Activated naive CD8-positive, alpha-beta T cell (primary cell): ENCODE measurements around the gene LCN10.
A peak's percentile ranks its signal among the peaks of the same experiment; 100 is the strongest.
"Not testable (repeated sequence)": the region's sequence is repeated elsewhere in the genome, so short reads cannot be mapped to it uniquely, and the experiment has no call there.

ENCODE experiments used
- H3K27ac Mint-ChIP-seq: one replicate; pipeline ENCODE4 v1.8.0; 2021; ENCODE audit warnings: mixed read lengths
- H3K27me3 Mint-ChIP-seq: one replicate; pipeline ENCODE4 v1.8.0; 2021; ENCODE audit warnings: mixed read lengths
- H3K36me3 Mint-ChIP-seq: one replicate; pipeline ENCODE4 v1.8.0; 2021; ENCODE audit warnings: mixed read lengths
- H3K4me1 Mint-ChIP-seq: one replicate; pipeline ENCODE4 v1.8.0; 2021; ENCODE audit warnings: low read depth, mixed read lengths
- H3K4me3 Mint-ChIP-seq: one replicate; pipeline ENCODE4 v1.8.0; 2021; ENCODE audit warnings: mild to moderate bottlenecking, mixed read lengths
- H3K9me3 Mint-ChIP-seq: one replicate; pipeline ENCODE4 v1.8.0; 2021; ENCODE audit warnings: low read depth, mixed read lengths

The LCN10 gene

GRCh38 chr9:136742591-136743391 is at the start of gene LCN10:
Gene LCN10 (minus strand): TSS chr9:136742940. CDS start chr9:136742903, 37 bp downstream.
- Mint-ChIP-seq H3K4me3 (peak within 1 kb of the TSS; percentile 81), H3K9me3 (no peaks in the 10 kb centered on the region), H3K27ac (no peak within 1 kb of the TSS)

GRCh38 chr9:136791516-136792276 is 49.0 kb upstream of the LCN10 start:
- Mint-ChIP-seq H3K27ac (peak overlapping the region; percentile 86), H3K27me3 (peaks cover 2% of the 10 kb centered on the region), H3K9me3 (no peaks in the 10 kb centered on the region), H3K36me3 (no peaks in the 10 kb centered on the region), H3K4me3 (peak overlapping the region; percentile 84), H3K4me1 (peaks cover 26% of the 10 kb centered on the region)

More at GRCh38 chr9:136742591-136743391, at the start of gene LCN10:
- H3K4me1 Mint-ChIP-seq, result peaks cover 8% of the 10 kb centered on the region
- no peaks in the 10 kb centered on the region for H3K27me3 Mint-ChIP-seq
- H3K36me3 Mint-ChIP-seq, result no peaks in the 10 kb centered on the region

DNA sequence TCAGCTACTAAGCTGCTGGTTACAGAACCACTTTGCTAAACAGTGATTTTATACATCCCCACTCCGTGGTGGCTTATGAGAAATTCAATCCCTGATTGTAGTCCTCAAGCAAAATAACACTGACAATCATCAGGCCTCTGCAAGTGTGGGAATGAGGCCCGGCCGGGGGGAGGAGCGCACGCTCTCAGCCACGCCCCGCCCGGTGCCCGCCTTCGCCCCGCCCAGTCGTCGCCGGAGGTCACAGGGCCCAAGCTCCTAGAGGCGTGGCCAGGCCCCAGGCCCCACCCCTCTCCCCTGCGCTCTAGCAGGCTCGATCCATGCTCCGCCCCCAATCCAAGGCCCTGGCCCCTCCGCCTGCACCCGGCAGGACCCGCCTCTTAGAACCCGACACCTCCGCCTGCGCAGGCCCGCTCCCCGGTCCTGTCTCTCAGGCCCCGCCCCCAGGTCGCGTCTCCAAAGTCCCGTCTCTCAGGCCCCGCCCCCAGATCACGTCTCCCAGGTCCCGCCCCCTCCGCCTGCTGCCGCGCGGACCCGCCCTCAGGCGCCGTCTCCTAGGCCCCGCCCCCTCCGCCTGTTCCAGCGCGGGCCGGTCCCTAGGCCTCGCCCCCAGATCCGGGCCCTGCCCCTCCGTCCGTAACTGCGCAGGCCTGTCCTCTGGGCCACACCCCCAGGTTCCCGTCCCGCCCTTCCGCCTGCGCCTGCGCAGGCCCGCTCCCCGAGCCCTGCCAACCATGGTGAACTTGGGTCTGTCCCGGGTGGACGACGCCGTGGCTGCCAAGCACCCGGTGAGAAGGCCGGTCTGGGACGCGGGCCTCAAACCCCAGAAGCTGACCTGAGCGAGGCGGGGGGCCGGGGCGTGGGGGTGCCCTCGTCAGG is 48.1 kb upstream of the LCN10 start, which contains the start of gene TMEM141:
TSS of gene TMEM141 (plus strand) at position 705 of the 876 bp plus-strand sequence. CDS start at position 732, 27 bp downstream.
- peaks cover 18% of the 10 kb centered on the region for H3K4me1 Mint-ChIP-seq
- no peaks in the 10 kb centered on the region for H3K36me3 Mint-ChIP-seq
- H3K27ac Mint-ChIP-seq, result peak within 1 kb of the TSS; percentile 86
- no peaks in the 10 kb centered on the region for H3K9me3 Mint-ChIP-seq
- H3K4me3 Mint-ChIP-seq, result peak within 1 kb of the TSS; percentile 84
- H3K27me3 Mint-ChIP-seq, result peaks cover 2% of the 10 kb centered on the region

DNA sequence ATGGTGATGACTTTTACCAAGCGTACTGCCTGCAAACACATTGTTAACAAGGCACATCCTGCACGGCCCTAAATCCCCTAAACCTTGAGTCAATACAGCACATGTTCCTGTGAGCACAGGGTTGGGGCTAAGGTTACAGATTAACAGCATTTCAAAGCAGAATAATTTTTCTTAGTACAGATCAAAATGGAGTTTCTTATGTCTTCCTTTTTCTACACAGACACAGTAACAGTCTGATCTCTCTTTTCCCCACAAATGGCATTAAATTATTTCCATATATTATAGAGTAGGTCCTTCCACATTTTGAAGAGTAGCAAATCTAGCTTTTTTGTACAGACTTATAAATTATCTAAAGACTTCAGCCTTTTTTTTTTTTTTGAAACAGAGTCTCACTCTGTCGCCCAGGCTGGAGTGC is 46.8 kb upstream of the LCN10 start:
- H3K4me1 Mint-ChIP-seq, result peaks cover 22% of the 10 kb centered on the region
- H3K4me3 Mint-ChIP-seq, result no peak overlapping the region
- no peaks in the 10 kb centered on the region for H3K36me3 Mint-ChIP-seq
- H3K27me3 Mint-ChIP-seq, result peaks cover 2% of the 10 kb centered on the region
- H3K9me3 Mint-ChIP-seq, result no peaks in the 10 kb centered on the region
- H3K27ac Mint-ChIP-seq, result no peak overlapping the region

GRCh38 chr9:136788644-136789522 is 46.1 kb upstream of the LCN10 start:
- not testable (repeated sequence) for H3K4me3 Mint-ChIP-seq
- peaks cover 22% of the 10 kb centered on the region for H3K4me1 Mint-ChIP-seq

DNA sequence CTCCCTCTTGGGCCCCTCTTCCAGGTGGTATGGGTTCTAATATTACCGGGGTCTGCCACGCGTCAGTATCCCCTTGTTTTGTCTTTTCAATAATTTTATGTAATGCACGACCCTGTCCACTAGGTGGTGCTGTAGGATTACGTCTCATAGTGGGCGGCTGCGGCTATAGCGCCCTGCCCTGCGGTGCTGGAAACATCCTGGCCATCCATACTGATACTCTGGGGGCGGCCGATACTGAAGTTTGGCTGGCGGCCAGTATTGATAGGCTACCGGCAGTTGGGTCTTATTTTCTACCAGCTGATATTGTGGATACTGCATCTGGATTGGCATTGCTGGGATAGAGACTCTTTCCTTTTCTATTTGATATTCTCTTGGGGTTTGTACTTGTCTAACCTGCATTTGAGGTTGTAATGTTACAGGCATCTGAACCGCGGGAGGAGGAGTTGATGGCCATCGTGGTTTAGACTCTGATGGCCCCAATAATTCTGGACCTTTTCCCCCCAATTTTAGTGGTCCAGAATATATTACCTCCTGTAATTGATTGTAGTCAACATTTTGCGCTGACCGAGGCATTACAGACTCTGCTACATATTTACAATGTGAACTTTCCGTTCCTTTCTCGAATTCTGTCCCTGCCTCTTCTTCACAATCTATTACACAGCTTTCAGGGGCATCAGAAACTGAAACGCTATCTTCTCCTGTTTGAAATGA is 45.1 kb upstream of the LCN10 start:
- Mint-ChIP-seq H3K4me3 (no peak overlapping the region), H3K9me3 (no peaks in the 10 kb centered on the region), H3K27me3 (peaks cover 2% of the 10 kb centered on the region), H3K4me1 (peaks cover 20% of the 10 kb centered on the region), H3K27ac (no peak overlapping the region), H3K36me3 (no peaks in the 10 kb centered on the region)

More at GRCh38 chr9:136788644-136789522, 46.1 kb upstream of the LCN10 start:
- H3K9me3 Mint-ChIP-seq, H3K27me3 Mint-ChIP-seq, H3K27ac Mint-ChIP-seq, H3K36me3 Mint-ChIP-seq: not testable (repeated sequence)

DNA sequence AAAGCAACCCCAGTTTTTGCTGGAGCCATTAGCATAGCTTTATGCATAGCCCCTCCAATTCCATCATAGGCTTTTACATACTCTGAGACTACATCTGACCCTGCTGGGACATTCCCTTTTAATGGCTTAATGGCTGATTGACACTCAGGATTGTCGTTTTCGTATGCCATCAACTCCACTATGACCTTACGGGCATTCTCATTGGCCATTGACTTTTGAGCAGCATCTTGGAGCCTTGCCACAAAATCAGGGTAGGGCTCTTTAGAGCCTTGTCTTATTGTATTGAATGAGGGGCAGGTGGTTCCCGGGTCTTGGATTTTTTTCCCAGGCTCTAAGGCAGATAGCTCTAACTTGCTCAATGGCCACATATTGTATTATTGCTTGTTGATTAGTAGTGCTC is 44.2 kb upstream of the LCN10 start:
- H3K27me3 Mint-ChIP-seq, H3K9me3 Mint-ChIP-seq, H3K4me3 Mint-ChIP-seq, H3K27ac Mint-ChIP-seq, H3K36me3 Mint-ChIP-seq: not testable (repeated sequence)
- peaks cover 15% of the 10 kb centered on the region for H3K4me1 Mint-ChIP-seq

- Mint-ChIP-seq H3K9me3 (no peaks in the 10 kb centered on the region), H3K4me1 (peaks cover 14% of the 10 kb centered on the region), H3K27ac (no peak overlapping the region), H3K4me3 (no peak overlapping the region), H3K27me3 (peaks cover 2% of the 10 kb centered on the region), H3K36me3 (no peaks in the 10 kb centered on the region)
Observed at GRCh38 chr9:136786451-136786850, 43.7 kb upstream of the LCN10 start.

DNA sequence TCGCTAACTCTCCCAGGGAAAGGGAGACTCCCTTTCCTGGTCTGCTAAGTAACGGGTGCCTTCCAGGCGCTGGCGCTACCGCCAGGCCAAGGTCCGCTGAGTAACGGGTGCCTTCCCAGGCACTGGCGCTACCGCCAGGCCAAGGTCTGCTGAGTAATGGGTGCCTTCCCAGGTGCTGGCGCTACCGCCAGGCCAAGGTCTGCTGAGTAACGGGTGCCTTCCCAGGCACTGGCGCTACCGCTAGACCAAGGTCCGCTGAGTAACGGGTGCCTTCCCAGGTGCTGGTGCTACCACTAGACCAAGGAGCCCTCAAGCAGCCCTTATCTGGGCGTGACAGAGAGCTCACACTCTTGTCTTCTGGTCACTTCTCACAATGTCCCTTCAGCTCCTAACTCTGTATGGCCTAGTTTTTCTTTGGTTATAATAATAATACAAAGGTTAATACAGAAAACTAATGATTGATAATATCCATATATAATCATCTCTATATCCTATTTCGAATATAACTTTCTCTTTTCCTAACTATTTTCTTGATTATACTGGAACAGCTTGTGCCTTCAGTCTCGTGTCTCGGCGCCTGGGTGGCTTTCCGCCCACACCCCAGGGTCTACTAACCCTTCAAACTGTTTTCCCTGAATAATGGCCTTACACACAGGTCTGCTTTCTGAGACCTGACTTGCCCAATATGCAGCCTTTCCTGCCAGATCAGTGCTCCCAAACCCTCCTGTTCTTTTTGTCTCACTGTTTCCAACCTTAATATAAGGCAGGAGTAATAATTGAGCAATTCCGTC is 43.0 kb upstream of the LCN10 start:
- H3K36me3 Mint-ChIP-seq, H3K4me3 Mint-ChIP-seq, H3K27ac Mint-ChIP-seq, H3K9me3 Mint-ChIP-seq, H3K27me3 Mint-ChIP-seq: not testable (repeated sequence)
- H3K4me1 Mint-ChIP-seq, result peaks cover 14% of the 10 kb centered on the region

- Mint-ChIP-seq H3K4me3 (no peak overlapping the region), H3K36me3 (no peaks in the 10 kb centered on the region), H3K27me3 (peaks cover 2% of the 10 kb centered on the region), H3K27ac (no peak overlapping the region), H3K4me1 (peaks cover 10% of the 10 kb centered on the region), H3K9me3 (no peaks in the 10 kb centered on the region)
Observed at GRCh38 chr9:136784997-136785361, 42.2 kb upstream of the LCN10 start.

- H3K4me1 Mint-ChIP-seq, result peaks cover 10% of the 10 kb centered on the region
- no peak overlapping the region for H3K4me3 Mint-ChIP-seq
- no peaks in the 10 kb centered on the region for H3K9me3 Mint-ChIP-seq
- peaks cover 2% of the 10 kb centered on the region for H3K27me3 Mint-ChIP-seq
- no peak overlapping the region for H3K27ac Mint-ChIP-seq
- H3K36me3 Mint-ChIP-seq, result no peaks in the 10 kb centered on the region
Observed at GRCh38 chr9:136784249-136784996, 41.7 kb upstream of the LCN10 start.

DNA sequence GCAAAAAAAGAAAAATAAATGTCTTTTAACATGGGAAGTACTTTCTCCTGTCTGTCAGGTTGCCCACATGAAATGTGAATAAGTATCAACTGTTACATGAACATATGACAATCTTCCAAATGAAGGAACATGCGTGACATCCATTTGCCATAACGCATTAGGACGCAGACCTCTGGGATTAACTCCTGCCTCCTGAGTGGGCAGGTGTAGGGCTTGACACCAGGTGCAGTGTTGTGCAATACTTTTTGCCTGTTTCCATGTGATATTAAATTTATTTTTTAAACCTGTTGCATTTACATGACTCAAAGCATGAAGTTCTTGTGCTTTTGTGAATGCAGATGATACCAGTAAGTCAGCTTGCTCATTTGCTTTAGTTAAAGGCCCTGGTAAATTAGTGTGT is 39.7 kb upstream of the LCN10 start:
- Mint-ChIP-seq H3K36me3 (no peaks in the 10 kb centered on the region), H3K27me3 (peaks cover 2% of the 10 kb centered on the region), H3K9me3 (no peaks in the 10 kb centered on the region), H3K4me1 (peaks cover 4% of the 10 kb centered on the region), H3K27ac (no peak overlapping the region), H3K4me3 (no peak overlapping the region)
